K562 (cell line): ENCODE measurements around the gene PCBP3.

Experiments used
- DACH1 ChIP-seq: fragments of 450-650 bp; IDR thresholded peaks from 2 replicates; pipeline ENCODE4 v1.6.1; 2018; ENCODE audit not compliant: partially characterized antibody
- HIVEP1 ChIP-seq: fragments of 250-450 bp; sonication (Bioruptor Pico); IDR thresholded peaks from 2 replicates; pipeline ENCODE4 v1.4.0; 2020; ENCODE audit warnings: mild to moderate bottlenecking
- JUND ChIP-seq, 2 experiments: IDR thresholded peaks; 2 replicates in 1 of 2; 3 replicates in 1 of 2; pipeline ENCODE4 v1.6.1; 2011; ENCODE audit warnings: borderline replicate concordance in 2 of 2, low read depth in 2 of 2, low read length in 2 of 2, improper control_type of control experiment in 1 of 2, missing biosample characterization in 1 of 2, missing genetic modification characterization in 1 of 2, missing genetic modification reagents in 1 of 2
- MTA2 ChIP-seq: fragments of 450-650 bp; IDR thresholded peaks from 2 replicates; pipeline ENCODE4 v1.6.1; 2016; ENCODE audit warnings: low read depth
- RBM39 ChIP-seq: fragments of 200-400 bp; formaldehyde crosslinking; optimal IDR thresholded peaks from 2 replicates; pipeline ENCODE3; 2018; ENCODE audit warnings: low read depth, low read length
- TCF7L2 ChIP-seq: fragments of 150-350 bp; IDR thresholded peaks from 2 replicates; pipeline ENCODE4 v1.6.1; 2016; ENCODE audit warnings: low read depth, mild to moderate bottlenecking, low read length, moderate library complexity
- TRIM24 ChIP-seq, 2 experiments: fragments of 450-650 bp; IDR thresholded peaks; 2 replicates each; pipeline ENCODE4 v1.6.1; 2016
- ZNF766 ChIP-seq: fragments of 200-800 bp; sonication (Bioruptor generic); conservative IDR thresholded peaks from 2 replicates; pipeline ENCODE4 v1.6.1; 2016; ENCODE audit warnings: missing genetic modification characterization, missing compliant biosample characterization
- TF ChIP-seq, protein P1 (sequence below), 3 experiments: IDR thresholded peaks in 2 of 3; conservative IDR thresholded peaks in 1 of 3; 2 replicates each; pipeline ENCODE4 v1.5.1; 2011 to 2012; ENCODE audit warnings: low read length in 3 of 3, mild to moderate bottlenecking in 3 of 3, control low read depth in 2 of 3, improper control_type of control experiment in 1 of 3, inconsistent platforms in 1 of 3, low read depth in 1 of 3, mixed read lengths in 1 of 3, moderate library complexity in 1 of 3; ENCODE audit not compliant: insufficient read depth in 2 of 3

DNA sequence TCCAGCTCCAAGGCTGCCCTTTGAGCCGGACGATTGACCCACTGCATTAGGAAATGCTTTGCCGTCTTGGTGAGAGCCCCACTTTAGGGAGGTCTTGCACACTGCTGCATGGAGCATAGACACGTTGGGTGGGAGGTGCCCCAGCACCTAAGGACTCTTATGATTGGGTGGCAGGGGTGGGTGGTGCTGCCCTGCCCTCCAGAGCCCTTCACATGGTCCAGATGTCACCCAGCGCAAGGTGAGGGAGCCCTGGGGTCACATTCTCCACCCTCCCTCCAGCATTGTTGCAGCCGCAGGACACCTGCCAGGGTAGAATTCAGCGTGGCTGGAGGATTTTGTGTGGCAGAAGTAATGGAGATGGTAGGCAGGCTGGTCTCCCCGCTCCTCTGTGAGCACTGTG, 200.7 kb downstream of the PCBP3 start:
- TF ChIP-seq ZNF766 (CRISPR knock-in tag): no peak
- TF ChIP-seq JUND (IDR thresholded peaks at IDR 0.05; ENCODE audit: borderline replicate concordance, low read depth, low read length): no peak
- TF ChIP-seq JUND (tag; IDR thresholded peaks at IDR 0.05; ENCODE audit: borderline replicate concordance, low read depth, low read length): no peak
- no peak for TF ChIP-seq HIVEP1
- no peak for TF ChIP-seq TCF7L2
- TF ChIP-seq RBM39: no peak
- no peak for TF ChIP-seq TRIM24 (IDR thresholded peaks at IDR 0.05)
- no peak for TF ChIP-seq DACH1
- no peak for TF ChIP-seq MTA2
- TF ChIP-seq, protein P1, sequence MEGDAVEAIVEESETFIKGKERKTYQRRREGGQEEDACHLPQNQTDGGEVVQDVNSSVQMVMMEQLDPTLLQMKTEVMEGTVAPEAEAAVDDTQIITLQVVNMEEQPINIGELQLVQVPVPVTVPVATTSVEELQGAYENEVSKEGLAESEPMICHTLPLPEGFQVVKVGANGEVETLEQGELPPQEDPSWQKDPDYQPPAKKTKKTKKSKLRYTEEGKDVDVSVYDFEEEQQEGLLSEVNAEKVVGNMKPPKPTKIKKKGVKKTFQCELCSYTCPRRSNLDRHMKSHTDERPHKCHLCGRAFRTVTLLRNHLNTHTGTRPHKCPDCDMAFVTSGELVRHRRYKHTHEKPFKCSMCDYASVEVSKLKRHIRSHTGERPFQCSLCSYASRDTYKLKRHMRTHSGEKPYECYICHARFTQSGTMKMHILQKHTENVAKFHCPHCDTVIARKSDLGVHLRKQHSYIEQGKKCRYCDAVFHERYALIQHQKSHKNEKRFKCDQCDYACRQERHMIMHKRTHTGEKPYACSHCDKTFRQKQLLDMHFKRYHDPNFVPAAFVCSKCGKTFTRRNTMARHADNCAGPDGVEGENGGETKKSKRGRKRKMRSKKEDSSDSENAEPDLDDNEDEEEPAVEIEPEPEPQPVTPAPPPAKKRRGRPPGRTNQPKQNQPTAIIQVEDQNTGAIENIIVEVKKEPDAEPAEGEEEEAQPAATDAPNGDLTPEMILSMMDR (IDR thresholded peaks at IDR 0.05 in 2 of 3, conservative IDR thresholded peaks at IDR 0.05 in 1 of 3; ENCODE audit: insufficient read depth in 2 of 3, low read depth in 1 of 3, low read length in 3 of 3): no peak
